NCI-H1105 treated with DMSO at 0.1 percent for 48 hours (cell line): ENCODE measurements around the gene SIGLEC8.
A peak's percentile ranks its signal among the peaks of the same experiment; 100 is the strongest.
"Not testable (repeated sequence)": the region's sequence is repeated elsewhere in the genome, so short reads cannot be mapped to it uniquely, and the experiment has no call there.

Experiments used
- DNase-seq: peaks from one replicate; lab custom pipeline; 2025; lab: John Stamatoyannopoulos, UW

The SIGLEC8 gene

DNA sequence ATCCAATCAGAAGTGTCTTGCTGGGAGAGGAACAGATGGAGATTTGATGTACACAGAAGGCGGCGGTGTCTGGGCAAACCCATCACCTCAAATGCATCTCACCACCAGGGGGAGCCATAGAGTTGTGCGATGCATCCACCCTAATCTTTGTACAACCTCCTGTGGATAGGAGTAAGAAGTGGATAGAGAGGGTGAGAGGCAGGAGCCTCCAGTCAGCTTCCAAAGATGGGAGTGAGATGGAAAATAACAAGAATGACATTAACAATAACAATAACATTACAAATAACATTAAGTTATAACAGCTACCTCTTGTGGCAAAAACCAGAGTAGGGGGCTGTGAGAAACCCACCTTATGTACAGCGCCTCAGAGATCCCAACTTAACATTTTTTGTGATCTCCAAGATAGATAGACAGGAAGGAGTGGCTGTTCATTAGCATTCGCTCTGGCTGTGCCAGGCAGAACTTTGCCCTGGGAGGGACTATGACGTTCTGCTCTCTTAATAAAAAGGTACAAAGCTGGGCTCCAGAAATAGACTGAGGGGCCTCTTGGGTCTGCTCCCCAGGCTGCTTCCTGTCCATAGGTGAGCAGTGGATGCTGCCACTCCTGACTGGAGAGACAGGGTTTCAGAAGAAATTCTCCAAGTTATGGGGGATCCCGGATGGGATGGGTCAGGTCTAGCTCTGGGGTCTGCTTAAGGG is 14.9 kb upstream of the SIGLEC8 start:
- DNase-seq, result peak; percentile 53

DNA sequence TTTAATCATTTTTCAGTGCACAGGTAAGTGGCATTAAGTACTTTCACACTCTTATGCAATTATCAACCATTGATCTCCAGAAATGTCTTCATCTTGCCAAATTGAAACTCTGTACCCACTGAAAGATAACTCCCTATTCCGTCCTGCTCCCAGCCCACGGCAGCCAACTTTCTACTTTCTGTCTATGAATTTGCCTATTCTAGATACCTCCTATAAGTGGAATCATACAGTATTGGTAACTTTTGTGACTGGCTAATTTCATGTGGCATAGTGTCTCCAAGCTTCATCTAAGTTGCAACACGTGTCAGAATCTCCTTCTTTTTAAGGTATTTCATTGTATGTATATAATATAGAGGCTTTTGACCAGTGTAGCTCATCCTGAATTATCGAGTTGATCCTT is 14.4 kb upstream of the SIGLEC8 start:
- no peak for DNase-seq

DNA sequence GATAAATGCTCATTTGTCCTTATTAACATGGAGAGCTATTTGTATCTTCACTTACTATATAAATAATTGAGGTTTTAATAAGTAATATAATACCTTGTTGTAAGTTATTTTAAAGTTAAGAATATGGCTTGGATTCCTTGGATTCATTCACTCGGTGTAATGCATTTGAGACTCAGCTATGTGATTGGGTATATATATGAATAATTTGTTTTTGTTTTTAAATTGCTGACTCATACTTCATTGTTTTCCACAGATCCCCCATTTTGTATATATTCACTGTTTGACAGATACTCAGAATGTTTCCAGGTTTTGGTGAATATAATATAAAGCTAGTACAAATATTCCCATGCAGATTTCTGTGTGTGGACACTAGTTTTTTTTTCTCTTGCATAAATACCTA is 13.3 kb upstream of the SIGLEC8 start:
- DNase-seq, result no peak

- no peak for DNase-seq
These were observed 12.7 kb upstream of the SIGLEC8 start for GRCh38 chr19:51470966-51471365.

- no peak for DNase-seq
These were observed 11.4 kb upstream of the SIGLEC8 start for GRCh38 chr19:51469629-51470028.

DNA sequence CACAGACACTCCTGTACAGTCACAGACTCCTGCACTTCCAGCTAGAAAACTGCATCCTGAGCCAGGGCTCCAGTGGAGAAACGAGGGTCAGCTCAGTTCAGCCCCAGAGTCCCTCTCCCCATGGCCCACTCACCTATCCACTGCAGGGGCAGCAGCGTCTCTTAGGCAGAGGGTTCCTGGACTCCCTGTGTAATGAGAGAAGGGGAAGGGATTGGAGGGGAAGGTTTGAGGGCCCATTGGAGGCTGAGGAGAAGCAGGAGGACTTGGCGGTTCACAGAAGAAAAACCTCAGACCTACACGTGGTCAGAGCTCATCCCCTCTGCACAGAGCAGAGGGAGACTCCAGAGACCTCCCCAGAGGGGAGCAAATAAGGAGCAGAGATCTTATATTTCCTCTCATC is 10.9 kb upstream of the SIGLEC8 start:
- no peak for DNase-seq

GRCh38 chr19:51468545-51468920 is 10.3 kb upstream of the SIGLEC8 start:
- DNase-seq, result no peak

GRCh38 chr19:51467864-51468544 is 9.8 kb upstream of the SIGLEC8 start:
- DNase-seq, result no peak

- no peak for DNase-seq
These were observed 8.5 kb upstream of the SIGLEC8 start for GRCh38 chr19:51466723-51467122.

- not testable (repeated sequence) for DNase-seq
These were observed 5.8 kb upstream of the SIGLEC8 start for GRCh38 chr19:51463976-51464581.

GRCh38 chr19:51462681-51463080 is 4.4 kb upstream of the SIGLEC8 start:
- DNase-seq, result no peak

- no peak for DNase-seq
These were observed 4.0 kb upstream of the SIGLEC8 start for GRCh38 chr19:51462276-51462675.

- no peak for DNase-seq
These were observed 3.5 kb upstream of the SIGLEC8 start for GRCh38 chr19:51461723-51462161.

GRCh38 chr19:51460164-51460992 is 2.1 kb upstream of the SIGLEC8 start:
- peak; percentile 1 for DNase-seq

DNA sequence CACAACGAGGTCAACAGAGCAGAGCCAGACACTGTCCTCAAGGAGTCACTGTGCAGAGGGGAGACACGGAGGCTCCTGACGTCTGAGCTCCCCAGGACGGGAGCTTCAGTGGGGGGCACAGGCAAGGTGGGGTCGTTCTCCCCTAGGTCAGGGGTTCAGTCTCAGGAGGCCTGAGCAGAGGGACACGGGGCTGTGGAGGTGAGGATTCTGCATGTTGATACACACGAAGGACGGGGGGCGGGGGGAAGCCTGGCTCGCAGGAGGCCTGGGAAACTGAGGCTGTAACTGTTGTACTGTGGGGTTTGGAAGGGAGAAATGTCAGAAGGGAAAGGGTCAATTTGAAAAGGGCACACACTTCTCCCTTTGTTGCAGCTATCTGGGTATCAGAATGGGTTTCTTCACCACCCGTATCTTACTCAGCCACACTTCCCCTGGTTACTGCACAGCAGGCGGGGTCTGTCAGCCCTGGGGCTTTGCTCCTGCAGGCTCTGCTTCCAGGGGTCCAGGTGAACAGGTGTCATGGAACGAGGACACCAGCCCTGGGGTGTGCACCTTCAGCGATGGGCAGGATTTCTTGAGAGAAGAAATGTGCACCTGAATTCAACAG is 748 bp upstream of the SIGLEC8 start:
- DNase-seq, result no peak

DNA sequence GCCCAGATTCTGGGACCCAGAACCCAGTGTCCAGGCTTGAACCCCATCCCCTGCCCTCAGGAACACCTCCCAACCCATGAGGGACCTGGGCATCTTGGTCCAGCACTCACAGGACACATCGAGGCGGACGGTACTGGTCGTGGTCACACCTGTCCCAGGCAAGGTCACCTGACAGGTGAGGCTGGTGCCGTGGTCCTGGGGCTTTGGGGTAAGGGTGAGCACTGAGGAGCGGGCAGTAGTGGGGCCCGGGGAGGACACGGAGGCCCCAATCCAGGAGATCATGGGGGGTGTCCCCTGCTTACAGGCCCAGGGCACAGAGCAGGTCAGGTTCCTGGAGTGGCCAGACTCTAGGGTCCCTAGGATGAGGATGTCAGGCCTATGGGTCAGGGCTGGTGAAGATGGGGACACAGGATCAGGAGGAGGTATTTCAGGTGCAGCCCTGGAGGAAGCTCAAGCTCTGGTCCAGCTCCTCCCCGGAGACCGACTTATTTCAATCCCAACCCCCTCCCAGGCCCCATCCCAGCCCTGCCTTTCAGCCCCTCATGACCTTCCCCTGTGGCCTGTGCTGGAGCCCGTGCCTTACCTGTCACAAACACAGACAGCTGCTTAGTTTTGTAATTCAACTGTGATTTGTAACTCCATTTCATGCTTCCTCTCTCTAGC is 772 bp downstream of the SIGLEC8 start:
- DNase-seq, result no peak

GRCh38 chr19:51456541-51457290 is 1.5 kb downstream of the SIGLEC8 start:
- DNase-seq, result no peak

DNA sequence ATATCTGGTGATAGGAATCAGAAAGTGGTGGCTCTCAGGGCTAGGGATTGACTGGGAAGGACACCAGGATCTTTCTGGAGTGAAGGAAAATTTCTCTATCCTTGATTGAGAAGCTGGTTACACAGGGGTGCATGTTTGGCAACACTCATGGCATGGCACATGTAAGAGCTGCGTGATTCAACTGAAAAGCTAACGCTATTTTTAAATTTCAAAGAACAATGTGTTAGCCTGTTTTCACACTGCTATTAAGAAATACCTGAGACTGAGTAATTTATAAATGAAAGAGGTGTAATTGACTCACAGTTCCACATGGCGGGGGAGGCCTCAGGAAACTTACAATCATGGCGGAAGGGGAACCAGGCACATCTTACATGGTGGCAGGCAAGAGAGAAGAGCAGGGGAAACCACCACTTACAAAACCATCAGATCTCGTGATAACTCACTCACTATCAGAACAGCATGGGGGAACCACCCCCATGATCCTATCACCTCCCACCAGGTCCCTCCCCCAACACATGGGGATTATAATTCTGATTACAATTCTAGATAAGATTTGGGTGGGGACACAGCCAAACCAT is 7.4 kb downstream of the SIGLEC8 start:
- no peak for DNase-seq

- DNase-seq, result no peak
These were observed 9.7 kb downstream of the SIGLEC8 start for GRCh38 chr19:51448411-51449016.

DNA sequence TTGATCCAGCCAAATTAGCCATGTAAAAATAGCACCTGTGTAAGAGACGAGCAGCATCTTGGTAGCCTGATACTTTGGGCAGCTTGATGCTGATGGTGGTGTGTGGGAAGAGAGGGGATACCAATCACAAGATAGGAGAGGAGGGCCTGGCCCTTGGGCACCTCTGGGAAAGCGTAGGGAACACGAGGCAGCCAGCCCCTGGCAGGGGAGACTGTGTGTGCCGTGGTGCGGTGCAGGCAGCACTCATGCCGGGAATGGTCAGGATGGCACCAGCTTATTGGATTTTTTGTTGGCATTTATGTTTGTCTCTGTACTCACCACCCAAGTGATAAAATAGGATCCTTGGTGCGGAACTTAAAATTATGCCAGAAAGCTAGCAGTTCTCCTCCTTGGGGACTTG is 10.2 kb downstream of the SIGLEC8 start:
- no peak for DNase-seq
